ENCODE data around the gene CNIH4. TPM values are rescaled to one million over a fixed set of nuclear protein-coding genes. Genes with fewer than 3 reads are reported as not detected.

Gene CNIH4
- total RNA-seq, 4 donors from 2014 or later, result 19.1 to 51.7 (median 34.0) TPM

- TF ChIP-seq CTCF (IDR thresholded peaks at IDR 0.05) (no peak), POLR2A (IDR thresholded peaks at IDR 0.05) (no peak)
- H3K27me3 ChIP-seq, result no peaks in the 10 kb centered on the region
- peaks cover 5 to 32% (median 12%) of the 10 kb centered on the region in 3 donors for H3K4me1 ChIP-seq
- no peak overlapping the region for H3K27ac ChIP-seq
- no peak overlapping the region for H3K4me3 ChIP-seq
- DNase-seq, result no peak
- H3K9me3 ChIP-seq, result no peaks in the 10 kb centered on the region
- intact Hi-C loops (cut with DNase I), result no loop called here
- peaks cover 0 to 24% (median 0%) of the 10 kb centered on the region in 3 donors for H3K36me3 ChIP-seq
- WGBS, 2 donors, result 60 to 70% methylated on average over 1 of the region's 1 CpG
Measured at GRCh38 chr1:224325959-224326358, 30.7 kb upstream of the CNIH4 start.

- Histone ChIP-seq H3K4me1 (peaks cover 8 to 39% (median 13%) of the 10 kb centered on the region in 3 donors), H3K9me3 (no peaks in the 10 kb centered on the region), H3K27ac (no peak overlapping the region), H3K27me3 (no peaks in the 10 kb centered on the region), H3K36me3 (peaks cover 0 to 20% (median 0%) of the 10 kb centered on the region in 3 donors), H3K4me3 (peak overlapping the region in 3 of 4 donors; percentile 78 to 94 (median 82))
- intact Hi-C loops (cut with DNase I), result no loop called here
- no peak for TF ChIP-seq POLR2A (IDR thresholded peaks at IDR 0.05)
- TF ChIP-seq CTCF (IDR thresholded peaks at IDR 0.05), result no peak
- DNase-seq, result no peak
- WGBS, 2 donors, result 68 to 75% methylated on average over 6 of the region's 6 CpGs
Measured at GRCh38 chr1:224328644-224329043, 28.0 kb upstream of the CNIH4 start.

- Histone ChIP-seq H3K4me3 (peak overlapping the region; percentile 78 to 94 (median 80)), H3K36me3 (peaks cover 0 to 18% (median 0%) of the 10 kb centered on the region in 3 donors), H3K9me3 (no peaks in the 10 kb centered on the region), H3K4me1 (peaks cover 8 to 37% (median 13%) of the 10 kb centered on the region in 3 donors), H3K27me3 (no peaks in the 10 kb centered on the region), H3K27ac (peak overlapping the region; percentile 89 to 97 (median 94))
- TF ChIP-seq CTCF (IDR thresholded peaks at IDR 0.05) (no peak), POLR2A (IDR thresholded peaks at IDR 0.05) (no peak)
- 0% methylated on average over 5 to 7 of the region's 7 CpGs for WGBS, 2 donors
- no peak for DNase-seq
- intact Hi-C loops (cut with DNase I), result no loop called here
Measured at GRCh38 chr1:224329484-224329841, 27.2 kb upstream of the CNIH4 start.

GRCh38 chr1:224329842-224330753, 26.6 kb upstream of the CNIH4 start, which contains the start of gene NVL:
NVL (minus strand) TSS chr1:224330172; CDS start chr1:224330127, 45 bp downstream.
- TF ChIP-seq POLR2A (IDR thresholded peaks at IDR 0.05) (peak in 2 of 4 donors; percentile 10 to 59), CTCF (IDR thresholded peaks at IDR 0.05) (peak in 1 of 6 experiments; percentile 25)
- Histone ChIP-seq H3K4me3 (peak within 1 kb of the TSS; percentile 78 to 94 (median 80)), H3K4me1 (peaks cover 8 to 37% (median 13%) of the 10 kb centered on the region in 3 donors), H3K27me3 (no peaks in the 10 kb centered on the region), H3K27ac (peak within 1 kb of the TSS; percentile 89 to 97 (median 94)), H3K36me3 (peaks cover 0 to 11% (median 0%) of the 10 kb centered on the region in 3 donors), H3K9me3 (no peaks in the 10 kb centered on the region)
- peak; percentile 24 for DNase-seq
- intact Hi-C loops (cut with DNase I), result loop anchor here (10.0 kb wide), 1 partner anchor 215 kb away; the partner anchor contains the start of gene FBXO28
- 0% methylated on average over 11 to 33 of the region's 52 CpGs for WGBS, 2 donors

GRCh38 chr1:224331326-224331725, 25.4 kb upstream of the CNIH4 start:
- Histone ChIP-seq H3K36me3 (no peaks in the 10 kb centered on the region), H3K4me1 (peaks cover 8 to 37% (median 13%) of the 10 kb centered on the region in 3 donors), H3K27ac (peak overlapping the region in 2 of 4 donors; percentile 95 to 97), H3K27me3 (no peaks in the 10 kb centered on the region), H3K9me3 (no peaks in the 10 kb centered on the region), H3K4me3 (peak overlapping the region in 1 of 4 donors; percentile 78)
- TF ChIP-seq CTCF (IDR thresholded peaks at IDR 0.05) (no peak), POLR2A (IDR thresholded peaks at IDR 0.05) (no peak)
- WGBS, 2 donors, result 80 to 100% methylated on average over 1 to 2 of the region's 2 CpGs
- DNase-seq, result no peak
- intact Hi-C loops (cut with DNase I), result loop anchor here (10.0 kb wide), 1 partner anchor 217 kb away; the partner anchor contains the start of gene FBXO28
